K562 (cell line): Measurements from ENCODE around the gene BIRC5. TPM values are rescaled to one million over a fixed set of nuclear protein-coding genes. Genes with fewer than 3 reads are reported as not detected.

Experiments
- CBX1 ChIP-seq: sonication (generic); IDR thresholded peaks from 2 replicates; pipeline ENCODE4 v1.6.1; 2016; ENCODE audit warnings: antibody characterized with exemption, low read depth, mild to moderate bottlenecking
- DPF2 ChIP-seq: fragments of 450-650 bp; IDR thresholded peaks from 2 replicates; pipeline ENCODE4 v1.6.1; 2016
- EP300 ChIP-seq: IDR thresholded peaks from 2 replicates; pipeline ENCODE4 v1.6.1; 2012; ENCODE audit warnings: low read length, improper control_type of control experiment
- FIP1L1 ChIP-seq: fragments of 200-400 bp; formaldehyde crosslinking; IDR thresholded peaks from 2 replicates; pipeline ENCODE4 v1.6.1; 2018; ENCODE audit warnings: mild to moderate bottlenecking, low read depth, low read length; ENCODE audit not compliant: poor library complexity, severe bottlenecking
- HCFC1 ChIP-seq: IDR thresholded peaks from 2 replicates; pipeline ENCODE4 v1.6.1; 2012; ENCODE audit warnings: low read depth, low read length, improper control_type of control experiment
- HMGN3 ChIP-seq: IDR thresholded peaks from 2 replicates; pipeline ENCODE4 v1.6.1; 2011; ENCODE audit warnings: borderline replicate concordance, low read depth, mild to moderate bottlenecking, mixed read lengths, low read length; ENCODE audit not compliant: insufficient read length; ENCODE audit errors: extremely low read depth
- JUND ChIP-seq, 2 experiments: IDR thresholded peaks; 2 replicates in 1 of 2; 3 replicates in 1 of 2; pipeline ENCODE4 v1.6.1; 2011; ENCODE audit warnings: borderline replicate concordance in 2 of 2, low read depth in 2 of 2, low read length in 2 of 2, improper control_type of control experiment in 1 of 2, missing biosample characterization in 1 of 2, missing genetic modification characterization in 1 of 2, missing genetic modification reagents in 1 of 2
- POLR2G ChIP-seq: fragments of 200-400 bp; formaldehyde crosslinking; IDR thresholded peaks from 2 replicates; pipeline ENCODE4 v1.6.1; 2017; ENCODE audit warnings: low read depth, mild to moderate bottlenecking, antibody characterized with exemption, low read length, moderate library complexity
- POLR3G ChIP-seq: IDR thresholded peaks from 2 replicates; pipeline ENCODE4 v1.6.1; 2011; ENCODE audit not compliant: insufficient read length, insufficient replicate concordance; ENCODE audit errors: extremely low read depth
- ZSCAN32 ChIP-seq: fragments of 450-650 bp; formaldehyde crosslinking; IDR thresholded peaks from 2 replicates; pipeline ENCODE4 v1.4.0; 2020; ENCODE audit warnings: mild to moderate bottlenecking, moderate library complexity
- polyA plus RNA-seq, 8 experiments: library from polyadenylated mRNA; depleted of rRNA in 4 of 8; stranded (reverse) in 5 of 8; unstranded in 3 of 8; fragments of >200 nt; fragmentation: Nextera tagmentation in 2 of 8; fragmentation: Illumina TruSeq in 1 of 8; extraction: Ambion mirVana in 2 of 8; extraction: Trizol in 1 of 8; gene quantifications; 2 replicates each; pipeline versions ENCODE4 v1.2.1 to v1.2.3, GENCODE V29; 2011 to 2014; ENCODE audit warnings: inconsistent platforms in 1 of 8, missing spikeins in 1 of 8
- total RNA-seq, 7 experiments: library from RNA; depleted of rRNA in 6 of 7; stranded (reverse); fragments of >200 nt in 6 of 7; fragmentation: Illumina TruSeq in 2 of 7; extraction: Trizol in 2 of 7; gene quantifications; 2 replicates each; pipeline versions ENCODE4 v1.2.1 to v1.2.3, GENCODE V29; 2011 to 2021; ENCODE audit warnings: low replicate concordance in 1 of 7
- TF ChIP-seq, protein P1 (sequence below): sonication (generic); formaldehyde crosslinking; IDR thresholded peaks from 2 replicates; pipeline ENCODE4 v1.8.1; 2023; ENCODE audit warnings: missing genetic modification reagents, mild to moderate bottlenecking, borderline replicate concordance
- TF ChIP-seq, protein P2 (sequence below): sonication (generic); formaldehyde crosslinking; IDR thresholded peaks from 2 replicates; pipeline ENCODE4 v1.8.0; 2022; ENCODE audit warnings: mild to moderate bottlenecking, missing genetic modification reagents
- TF ChIP-seq, protein P3 (sequence below): IDR thresholded peaks from 2 replicates; pipeline ENCODE4 v1.6.1; 2011; ENCODE audit warnings: borderline replicate concordance, low read depth, mild to moderate bottlenecking, moderate library complexity, low read length; ENCODE audit not compliant: insufficient read depth, poor library complexity, severe bottlenecking
- TF ChIP-seq, protein P4 (sequence below): fragments of 250-450 bp; sonication (Bioruptor Pico); IDR thresholded peaks from 2 replicates; pipeline ENCODE4 v1.9.0; 2021; ENCODE audit warnings: mild to moderate bottlenecking
- TF ChIP-seq, protein P5 (sequence below): fragments of 250-450 bp; sonication (Bioruptor Pico); IDR thresholded peaks from 2 replicates; pipeline ENCODE4 v1.8.0; 2022; ENCODE audit warnings: inconsistent platforms

BIRC5 gene
- total and polyA plus RNA-seq, 9 of the 15 experiments (the other 6 are each of a cell fraction or from before 2014, with no cell fraction given) = 64.4 to 140 (median 101) TPM

DNA sequence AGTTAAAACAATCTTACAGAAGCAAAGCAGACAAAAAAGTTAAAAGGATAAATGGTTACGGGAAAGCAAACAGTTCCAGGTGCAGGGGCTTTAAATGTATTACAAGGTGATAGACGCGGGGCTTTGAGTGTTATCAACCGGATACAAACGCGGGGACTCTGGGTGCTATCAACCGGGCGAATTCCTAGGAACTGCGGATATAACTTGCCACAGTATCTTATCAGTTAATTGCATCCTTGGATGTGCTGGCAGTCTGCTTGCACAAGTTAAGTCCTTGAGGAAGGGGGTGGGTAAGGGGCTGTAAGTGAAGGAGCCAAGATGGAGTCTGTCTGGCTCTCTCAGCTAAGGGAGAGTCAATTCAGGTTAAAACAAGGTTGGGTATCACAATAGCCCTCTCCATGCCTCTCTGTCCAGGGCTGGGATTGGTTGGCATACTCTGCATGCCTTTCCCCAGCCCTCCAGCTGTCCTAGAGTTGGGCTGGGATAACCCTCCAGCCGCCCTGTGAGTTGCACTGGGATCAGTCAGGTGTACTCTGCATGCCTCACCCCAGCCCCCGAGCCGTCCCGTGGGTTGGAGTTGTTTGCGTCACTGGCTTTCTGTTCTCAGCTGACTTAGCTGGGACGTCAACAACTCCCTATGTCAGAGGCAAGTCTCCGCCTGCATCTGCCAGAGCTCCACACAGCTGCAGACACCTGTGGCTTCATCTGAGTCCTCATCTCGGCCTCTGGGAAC is 58.3 kb downstream of the BIRC5 start (continued):
- TF ChIP-seq, protein P1, sequence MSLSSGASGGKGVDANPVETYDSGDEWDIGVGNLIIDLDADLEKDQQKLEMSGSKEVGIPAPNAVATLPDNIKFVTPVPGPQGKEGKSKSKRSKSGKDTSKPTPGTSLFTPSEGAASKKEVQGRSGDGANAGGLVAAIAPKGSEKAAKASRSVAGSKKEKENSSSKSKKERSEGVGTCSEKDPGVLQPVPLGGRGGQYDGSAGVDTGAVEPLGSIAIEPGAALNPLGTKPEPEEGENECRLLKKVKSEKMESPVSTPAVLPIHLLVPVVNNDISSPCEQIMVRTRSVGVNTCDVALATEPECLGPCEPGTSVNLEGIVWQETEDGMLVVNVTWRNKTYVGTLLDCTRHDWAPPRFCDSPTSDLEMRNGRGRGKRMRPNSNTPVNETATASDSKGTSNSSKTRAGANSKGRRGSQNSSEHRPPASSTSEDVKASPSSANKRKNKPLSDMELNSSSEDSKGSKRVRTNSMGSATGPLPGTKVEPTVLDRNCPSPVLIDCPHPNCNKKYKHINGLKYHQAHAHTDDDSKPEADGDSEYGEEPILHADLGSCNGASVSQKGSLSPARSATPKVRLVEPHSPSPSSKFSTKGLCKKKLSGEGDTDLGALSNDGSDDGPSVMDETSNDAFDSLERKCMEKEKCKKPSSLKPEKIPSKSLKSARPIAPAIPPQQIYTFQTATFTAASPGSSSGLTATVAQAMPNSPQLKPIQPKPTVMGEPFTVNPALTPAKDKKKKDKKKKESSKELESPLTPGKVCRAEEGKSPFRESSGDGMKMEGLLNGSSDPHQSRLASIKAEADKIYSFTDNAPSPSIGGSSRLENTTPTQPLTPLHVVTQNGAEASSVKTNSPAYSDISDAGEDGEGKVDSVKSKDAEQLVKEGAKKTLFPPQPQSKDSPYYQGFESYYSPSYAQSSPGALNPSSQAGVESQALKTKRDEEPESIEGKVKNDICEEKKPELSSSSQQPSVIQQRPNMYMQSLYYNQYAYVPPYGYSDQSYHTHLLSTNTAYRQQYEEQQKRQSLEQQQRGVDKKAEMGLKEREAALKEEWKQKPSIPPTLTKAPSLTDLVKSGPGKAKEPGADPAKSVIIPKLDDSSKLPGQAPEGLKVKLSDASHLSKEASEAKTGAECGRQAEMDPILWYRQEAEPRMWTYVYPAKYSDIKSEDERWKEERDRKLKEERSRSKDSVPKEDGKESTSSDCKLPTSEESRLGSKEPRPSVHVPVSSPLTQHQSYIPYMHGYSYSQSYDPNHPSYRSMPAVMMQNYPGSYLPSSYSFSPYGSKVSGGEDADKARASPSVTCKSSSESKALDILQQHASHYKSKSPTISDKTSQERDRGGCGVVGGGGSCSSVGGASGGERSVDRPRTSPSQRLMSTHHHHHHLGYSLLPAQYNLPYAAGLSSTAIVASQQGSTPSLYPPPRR = no peak
- TF ChIP-seq, protein P2, sequence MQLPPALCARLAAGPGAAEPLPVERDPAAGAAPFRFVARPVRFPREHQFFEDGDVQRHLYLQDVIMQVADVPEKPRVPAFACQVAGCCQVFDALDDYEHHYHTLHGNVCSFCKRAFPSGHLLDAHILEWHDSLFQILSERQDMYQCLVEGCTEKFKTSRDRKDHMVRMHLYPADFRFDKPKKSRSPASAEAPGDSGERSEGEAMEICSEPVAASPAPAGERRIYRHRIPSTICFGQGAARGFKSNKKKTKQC (CRISPR knock-in tag) = 0 out of 2 replicates have a peak, but pooled peaks have one; percentile 25
- TF ChIP-seq HMGN3 (no peak), CBX1 (no peak), HCFC1 (no peak), ZSCAN32 (peak; percentile 95), POLR2G (no peak; the same call in 1 of the 2 replicates), FIP1L1 (no peak), JUND (IDR thresholded peaks at IDR 0.05; ENCODE audit: borderline replicate concordance, low read depth, low read length) (peak; percentile 47; the same call in 1 of the 2 replicates), JUND (tag; IDR thresholded peaks at IDR 0.05; ENCODE audit: borderline replicate concordance, low read depth, low read length) (peak; percentile 96; the same call in 2 of the 3 replicates), EP300 (peak; percentile 94), POLR3G (no peak), DPF2 (peak; percentile 92)
- TF ChIP-seq, protein P3, sequence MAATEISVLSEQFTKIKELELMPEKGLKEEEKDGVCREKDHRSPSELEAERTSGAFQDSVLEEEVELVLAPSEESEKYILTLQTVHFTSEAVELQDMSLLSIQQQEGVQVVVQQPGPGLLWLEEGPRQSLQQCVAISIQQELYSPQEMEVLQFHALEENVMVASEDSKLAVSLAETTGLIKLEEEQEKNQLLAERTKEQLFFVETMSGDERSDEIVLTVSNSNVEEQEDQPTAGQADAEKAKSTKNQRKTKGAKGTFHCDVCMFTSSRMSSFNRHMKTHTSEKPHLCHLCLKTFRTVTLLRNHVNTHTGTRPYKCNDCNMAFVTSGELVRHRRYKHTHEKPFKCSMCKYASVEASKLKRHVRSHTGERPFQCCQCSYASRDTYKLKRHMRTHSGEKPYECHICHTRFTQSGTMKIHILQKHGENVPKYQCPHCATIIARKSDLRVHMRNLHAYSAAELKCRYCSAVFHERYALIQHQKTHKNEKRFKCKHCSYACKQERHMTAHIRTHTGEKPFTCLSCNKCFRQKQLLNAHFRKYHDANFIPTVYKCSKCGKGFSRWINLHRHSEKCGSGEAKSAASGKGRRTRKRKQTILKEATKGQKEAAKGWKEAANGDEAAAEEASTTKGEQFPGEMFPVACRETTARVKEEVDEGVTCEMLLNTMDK = no peak
- TF ChIP-seq, protein P4, sequence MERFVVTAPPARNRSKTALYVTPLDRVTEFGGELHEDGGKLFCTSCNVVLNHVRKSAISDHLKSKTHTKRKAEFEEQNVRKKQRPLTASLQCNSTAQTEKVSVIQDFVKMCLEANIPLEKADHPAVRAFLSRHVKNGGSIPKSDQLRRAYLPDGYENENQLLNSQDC = peak; percentile 73; the same call in 1 of the 2 replicates
- TF ChIP-seq, protein P5, sequence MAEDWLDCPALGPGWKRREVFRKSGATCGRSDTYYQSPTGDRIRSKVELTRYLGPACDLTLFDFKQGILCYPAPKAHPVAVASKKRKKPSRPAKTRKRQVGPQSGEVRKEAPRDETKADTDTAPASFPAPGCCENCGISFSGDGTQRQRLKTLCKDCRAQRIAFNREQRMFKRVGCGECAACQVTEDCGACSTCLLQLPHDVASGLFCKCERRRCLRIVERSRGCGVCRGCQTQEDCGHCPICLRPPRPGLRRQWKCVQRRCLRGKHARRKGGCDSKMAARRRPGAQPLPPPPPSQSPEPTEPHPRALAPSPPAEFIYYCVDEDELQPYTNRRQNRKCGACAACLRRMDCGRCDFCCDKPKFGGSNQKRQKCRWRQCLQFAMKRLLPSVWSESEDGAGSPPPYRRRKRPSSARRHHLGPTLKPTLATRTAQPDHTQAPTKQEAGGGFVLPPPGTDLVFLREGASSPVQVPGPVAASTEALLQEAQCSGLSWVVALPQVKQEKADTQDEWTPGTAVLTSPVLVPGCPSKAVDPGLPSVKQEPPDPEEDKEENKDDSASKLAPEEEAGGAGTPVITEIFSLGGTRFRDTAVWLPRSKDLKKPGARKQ (CRISPR knock-in tag) = peak; percentile 97
